ENCODE measurements around the gene SMPD3.

DNA sequence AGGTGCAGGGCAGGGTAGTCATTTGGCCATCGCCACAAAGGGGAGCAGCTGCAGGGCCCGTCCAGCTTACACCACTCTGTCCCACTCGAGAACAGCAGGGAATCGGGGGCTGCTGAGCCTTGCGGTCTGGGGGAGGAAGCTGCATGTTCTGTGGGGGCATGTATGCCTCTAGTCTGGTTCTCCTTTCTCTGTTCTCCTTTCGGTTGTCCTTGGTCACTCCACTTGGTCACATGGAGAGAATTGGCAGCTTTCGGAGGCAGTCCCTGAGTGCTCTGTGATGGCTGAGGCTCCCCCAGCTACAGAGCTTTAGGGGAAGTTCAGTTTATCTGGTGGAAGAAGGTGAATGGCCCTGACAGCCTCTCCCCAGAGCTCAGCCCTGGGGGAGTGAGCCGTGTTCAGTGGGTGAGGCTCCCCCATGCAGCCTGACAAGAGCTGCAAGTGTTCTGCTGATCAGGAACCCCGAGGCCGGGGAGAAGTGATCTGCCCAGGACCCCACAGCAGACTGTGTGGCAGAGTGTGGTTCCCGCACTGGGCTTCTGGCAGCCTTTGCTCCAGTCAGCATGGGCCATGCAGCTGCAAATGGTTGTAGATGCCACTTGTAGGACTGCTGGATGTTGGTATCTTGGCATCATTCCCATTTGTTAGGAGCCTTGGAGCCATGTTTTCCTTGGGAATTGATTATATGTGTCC, 22.3 kb upstream of the SMPD3 start:
- no peak for TF ChIP-seq POLR2AphosphoS5 (IDR thresholded peaks at IDR 0.05; ENCODE audit: low read depth, low read length)
- TF ChIP-seq, protein P1, sequence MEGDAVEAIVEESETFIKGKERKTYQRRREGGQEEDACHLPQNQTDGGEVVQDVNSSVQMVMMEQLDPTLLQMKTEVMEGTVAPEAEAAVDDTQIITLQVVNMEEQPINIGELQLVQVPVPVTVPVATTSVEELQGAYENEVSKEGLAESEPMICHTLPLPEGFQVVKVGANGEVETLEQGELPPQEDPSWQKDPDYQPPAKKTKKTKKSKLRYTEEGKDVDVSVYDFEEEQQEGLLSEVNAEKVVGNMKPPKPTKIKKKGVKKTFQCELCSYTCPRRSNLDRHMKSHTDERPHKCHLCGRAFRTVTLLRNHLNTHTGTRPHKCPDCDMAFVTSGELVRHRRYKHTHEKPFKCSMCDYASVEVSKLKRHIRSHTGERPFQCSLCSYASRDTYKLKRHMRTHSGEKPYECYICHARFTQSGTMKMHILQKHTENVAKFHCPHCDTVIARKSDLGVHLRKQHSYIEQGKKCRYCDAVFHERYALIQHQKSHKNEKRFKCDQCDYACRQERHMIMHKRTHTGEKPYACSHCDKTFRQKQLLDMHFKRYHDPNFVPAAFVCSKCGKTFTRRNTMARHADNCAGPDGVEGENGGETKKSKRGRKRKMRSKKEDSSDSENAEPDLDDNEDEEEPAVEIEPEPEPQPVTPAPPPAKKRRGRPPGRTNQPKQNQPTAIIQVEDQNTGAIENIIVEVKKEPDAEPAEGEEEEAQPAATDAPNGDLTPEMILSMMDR (IDR thresholded peaks at IDR 0.05), result no peak
- no peak for TF ChIP-seq SIN3A (IDR thresholded peaks at IDR 0.05; ENCODE audit: borderline replicate concordance, insufficient read depth, low read depth, low read length)
